ENCODE results near the gene ATG5.

DNA sequence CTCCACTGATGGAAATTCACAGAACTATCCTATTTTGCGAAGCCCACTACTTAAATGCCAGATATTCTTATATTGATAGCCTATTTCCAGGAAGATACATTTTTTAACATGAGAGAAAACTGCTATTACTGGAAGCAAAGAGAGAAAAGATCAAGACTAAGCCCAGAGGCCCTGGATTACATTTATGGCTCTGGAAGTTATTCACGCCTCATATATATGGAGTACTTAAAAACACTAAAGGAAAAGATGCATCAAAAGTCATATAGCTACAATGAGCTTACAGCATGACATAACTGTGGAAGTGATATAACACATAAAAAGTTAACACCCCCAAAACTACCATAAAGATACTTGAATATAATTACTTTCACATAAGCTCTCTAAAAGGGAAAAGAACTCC, 19.8 kb downstream of the ATG5 start:
- TF ChIP-seq, protein P1, sequence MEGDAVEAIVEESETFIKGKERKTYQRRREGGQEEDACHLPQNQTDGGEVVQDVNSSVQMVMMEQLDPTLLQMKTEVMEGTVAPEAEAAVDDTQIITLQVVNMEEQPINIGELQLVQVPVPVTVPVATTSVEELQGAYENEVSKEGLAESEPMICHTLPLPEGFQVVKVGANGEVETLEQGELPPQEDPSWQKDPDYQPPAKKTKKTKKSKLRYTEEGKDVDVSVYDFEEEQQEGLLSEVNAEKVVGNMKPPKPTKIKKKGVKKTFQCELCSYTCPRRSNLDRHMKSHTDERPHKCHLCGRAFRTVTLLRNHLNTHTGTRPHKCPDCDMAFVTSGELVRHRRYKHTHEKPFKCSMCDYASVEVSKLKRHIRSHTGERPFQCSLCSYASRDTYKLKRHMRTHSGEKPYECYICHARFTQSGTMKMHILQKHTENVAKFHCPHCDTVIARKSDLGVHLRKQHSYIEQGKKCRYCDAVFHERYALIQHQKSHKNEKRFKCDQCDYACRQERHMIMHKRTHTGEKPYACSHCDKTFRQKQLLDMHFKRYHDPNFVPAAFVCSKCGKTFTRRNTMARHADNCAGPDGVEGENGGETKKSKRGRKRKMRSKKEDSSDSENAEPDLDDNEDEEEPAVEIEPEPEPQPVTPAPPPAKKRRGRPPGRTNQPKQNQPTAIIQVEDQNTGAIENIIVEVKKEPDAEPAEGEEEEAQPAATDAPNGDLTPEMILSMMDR (IDR thresholded peaks at IDR 0.05; ENCODE audit: poor library complexity, severe bottlenecking), result no peak
- TF ChIP-seq MXI1 (conservative IDR thresholded peaks at IDR 0.05; ENCODE audit: poor library complexity, severe bottlenecking), result no peak
- TF ChIP-seq EZH2 (IDR thresholded peaks at IDR 0.05; ENCODE audit: borderline replicate concordance, insufficient read depth, low read length, poor library complexity, severe bottlenecking), result no peak
- TF ChIP-seq, protein P2, sequence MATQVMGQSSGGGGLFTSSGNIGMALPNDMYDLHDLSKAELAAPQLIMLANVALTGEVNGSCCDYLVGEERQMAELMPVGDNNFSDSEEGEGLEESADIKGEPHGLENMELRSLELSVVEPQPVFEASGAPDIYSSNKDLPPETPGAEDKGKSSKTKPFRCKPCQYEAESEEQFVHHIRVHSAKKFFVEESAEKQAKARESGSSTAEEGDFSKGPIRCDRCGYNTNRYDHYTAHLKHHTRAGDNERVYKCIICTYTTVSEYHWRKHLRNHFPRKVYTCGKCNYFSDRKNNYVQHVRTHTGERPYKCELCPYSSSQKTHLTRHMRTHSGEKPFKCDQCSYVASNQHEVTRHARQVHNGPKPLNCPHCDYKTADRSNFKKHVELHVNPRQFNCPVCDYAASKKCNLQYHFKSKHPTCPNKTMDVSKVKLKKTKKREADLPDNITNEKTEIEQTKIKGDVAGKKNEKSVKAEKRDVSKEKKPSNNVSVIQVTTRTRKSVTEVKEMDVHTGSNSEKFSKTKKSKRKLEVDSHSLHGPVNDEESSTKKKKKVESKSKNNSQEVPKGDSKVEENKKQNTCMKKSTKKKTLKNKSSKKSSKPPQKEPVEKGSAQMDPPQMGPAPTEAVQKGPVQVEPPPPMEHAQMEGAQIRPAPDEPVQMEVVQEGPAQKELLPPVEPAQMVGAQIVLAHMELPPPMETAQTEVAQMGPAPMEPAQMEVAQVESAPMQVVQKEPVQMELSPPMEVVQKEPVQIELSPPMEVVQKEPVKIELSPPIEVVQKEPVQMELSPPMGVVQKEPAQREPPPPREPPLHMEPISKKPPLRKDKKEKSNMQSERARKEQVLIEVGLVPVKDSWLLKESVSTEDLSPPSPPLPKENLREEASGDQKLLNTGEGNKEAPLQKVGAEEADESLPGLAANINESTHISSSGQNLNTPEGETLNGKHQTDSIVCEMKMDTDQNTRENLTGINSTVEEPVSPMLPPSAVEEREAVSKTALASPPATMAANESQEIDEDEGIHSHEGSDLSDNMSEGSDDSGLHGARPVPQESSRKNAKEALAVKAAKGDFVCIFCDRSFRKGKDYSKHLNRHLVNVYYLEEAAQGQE (IDR thresholded peaks at IDR 0.05; ENCODE audit: borderline replicate concordance), result no peak
- no peak for TF ChIP-seq RAD21 (conservative IDR thresholded peaks at IDR 0.05)

Data from neural cell (in vitro differentiated cells).